GM12878 (cell line): ENCODE measurements around the gene XPO6.

Experiments used
- ATF7 ChIP-seq: fragments of 450-650 bp; IDR thresholded peaks from 2 replicates; pipeline ENCODE4 v1.6.1; 2016; ENCODE audit warnings: low read depth, mild to moderate bottlenecking
- E2F4 ChIP-seq: IDR thresholded peaks from 2 replicates; pipeline ENCODE4 v1.6.1; 2012; ENCODE audit warnings: low read depth, low read length, improper control_type of control experiment

GRCh38 chr16:28260193-28260592, 48.4 kb upstream of the XPO6 start:
- no peak for TF ChIP-seq ATF7
- no peak for TF ChIP-seq E2F4
